Kasumi-1 (cell line): ENCODE results near the gene RPS6KA2.
"Not testable (repeated sequence)": the region's sequence is repeated elsewhere in the genome, so short reads cannot be mapped to it uniquely, and the experiment has no call there.

Experiments
- DNase-seq, 2 experiments: peaks; one replicate each; lab custom pipeline; 2025; lab: John Stamatoyannopoulos, UW

RPS6KA2 gene

GRCh38 chr6:166529586-166529985 is 97.5 kb downstream of the RPS6KA2 start:
- no peak for DNase-seq

GRCh38 chr6:166529058-166529457 is 98.0 kb downstream of the RPS6KA2 start:
- DNase-seq = not testable (repeated sequence)

DNA sequence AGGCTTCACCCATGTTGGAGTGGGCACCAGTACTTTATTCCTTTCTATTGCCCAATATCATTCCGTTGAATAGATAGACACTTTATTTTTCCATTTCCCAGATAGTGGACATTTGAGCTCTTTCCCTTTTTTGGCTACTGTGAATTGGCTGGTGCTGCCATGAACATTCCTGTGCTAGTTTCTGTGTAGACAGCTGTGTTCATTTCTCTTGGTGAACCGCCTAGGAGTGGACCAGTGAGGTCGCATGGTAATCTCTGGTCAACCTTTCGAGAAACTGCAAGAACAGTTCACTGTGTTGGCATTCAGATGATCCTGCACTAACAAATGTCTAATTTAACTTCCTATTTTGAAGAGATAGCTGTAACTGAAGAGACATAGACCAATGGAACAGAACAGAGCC is 99.2 kb downstream of the RPS6KA2 start:
- DNase-seq = no peak

DNA sequence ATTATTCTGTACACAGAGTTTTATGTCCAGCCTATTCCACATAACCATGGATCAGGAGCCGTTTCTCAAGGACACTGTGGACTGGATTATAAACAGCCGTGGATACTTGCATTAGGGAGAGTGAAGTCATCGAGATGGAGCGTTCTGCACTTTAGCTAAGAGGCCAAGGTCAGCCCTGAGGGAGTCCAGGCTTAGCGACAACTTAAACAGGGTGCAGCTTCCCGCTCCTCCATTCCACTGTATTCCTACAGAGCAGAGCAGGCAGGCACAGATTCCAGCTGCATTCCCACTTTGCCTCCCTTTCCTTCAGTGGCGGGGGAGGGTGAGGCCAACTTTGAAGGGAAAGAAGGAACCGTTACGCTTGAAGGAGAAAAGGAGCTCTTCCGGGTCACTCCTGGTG is 100.1 kb downstream of the RPS6KA2 start:
- DNase-seq = no peak

DNA sequence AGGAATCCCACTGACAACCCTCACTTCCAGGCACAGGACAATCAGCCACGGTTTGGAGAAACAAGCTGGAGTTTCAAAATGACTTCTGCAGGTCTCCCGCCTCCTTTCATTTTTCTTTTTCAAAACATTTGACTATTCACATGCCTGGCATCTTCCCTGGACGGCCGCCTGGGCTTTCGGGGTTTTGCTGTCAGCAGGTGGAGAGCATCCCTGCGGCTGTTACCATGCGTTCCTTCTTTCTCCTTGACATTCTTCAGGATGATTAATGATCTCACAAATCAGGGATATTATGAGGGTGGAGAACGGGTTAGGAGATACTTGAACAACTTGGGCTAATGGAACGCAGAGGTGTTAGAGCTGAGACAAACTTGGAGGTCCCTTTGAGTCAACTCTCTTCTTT is 101.5 kb downstream of the RPS6KA2 start:
- DNase-seq = no peak

- DNase-seq = no peak
Measured at GRCh38 chr6:166523782-166524559, 103.1 kb downstream of the RPS6KA2 start.

DNA sequence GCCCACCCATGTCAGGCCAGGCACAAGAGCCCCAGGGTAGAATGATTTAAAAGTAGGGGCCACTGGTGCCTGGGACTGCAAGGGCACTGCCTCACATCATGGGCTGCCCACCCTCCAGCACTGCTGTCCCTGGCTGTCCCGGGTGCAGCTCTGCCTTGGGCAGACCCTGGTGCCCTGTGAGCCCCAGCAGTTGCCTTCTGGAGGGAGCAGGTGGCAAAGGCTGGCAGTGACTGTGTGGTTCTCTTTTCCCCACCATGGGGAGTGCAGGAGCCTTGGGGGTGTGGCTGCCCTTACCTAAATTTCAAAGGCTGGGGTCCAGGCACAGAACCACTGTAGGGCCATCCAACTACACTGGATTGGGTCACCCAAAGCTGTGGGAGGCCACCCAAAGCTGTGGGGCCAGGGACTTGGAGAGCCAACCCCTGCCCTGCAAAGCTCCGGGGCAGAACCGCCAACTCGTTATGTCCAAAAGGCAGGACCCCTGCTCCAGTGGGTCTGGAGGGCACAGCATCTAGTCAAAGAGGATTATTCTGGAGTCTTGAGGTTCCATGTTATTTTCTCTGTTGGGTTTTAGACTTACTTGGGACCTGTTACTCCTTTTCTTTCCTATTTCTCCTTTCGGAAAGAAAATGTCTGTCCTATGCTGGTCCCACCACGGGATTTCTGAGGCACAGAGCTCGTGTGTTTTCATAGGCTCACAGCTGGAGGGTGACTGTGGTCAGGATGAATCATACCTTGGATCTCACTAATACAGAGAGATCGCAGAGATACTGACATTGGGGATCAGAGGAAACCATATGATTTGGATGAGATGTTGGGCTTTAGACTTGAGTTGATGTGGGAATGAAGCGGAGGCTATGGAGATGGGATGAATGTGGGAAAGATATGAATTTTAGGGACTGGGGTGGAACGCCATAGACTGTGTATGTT is 105.9 kb downstream of the RPS6KA2 start:
- no peak for DNase-seq

DNA sequence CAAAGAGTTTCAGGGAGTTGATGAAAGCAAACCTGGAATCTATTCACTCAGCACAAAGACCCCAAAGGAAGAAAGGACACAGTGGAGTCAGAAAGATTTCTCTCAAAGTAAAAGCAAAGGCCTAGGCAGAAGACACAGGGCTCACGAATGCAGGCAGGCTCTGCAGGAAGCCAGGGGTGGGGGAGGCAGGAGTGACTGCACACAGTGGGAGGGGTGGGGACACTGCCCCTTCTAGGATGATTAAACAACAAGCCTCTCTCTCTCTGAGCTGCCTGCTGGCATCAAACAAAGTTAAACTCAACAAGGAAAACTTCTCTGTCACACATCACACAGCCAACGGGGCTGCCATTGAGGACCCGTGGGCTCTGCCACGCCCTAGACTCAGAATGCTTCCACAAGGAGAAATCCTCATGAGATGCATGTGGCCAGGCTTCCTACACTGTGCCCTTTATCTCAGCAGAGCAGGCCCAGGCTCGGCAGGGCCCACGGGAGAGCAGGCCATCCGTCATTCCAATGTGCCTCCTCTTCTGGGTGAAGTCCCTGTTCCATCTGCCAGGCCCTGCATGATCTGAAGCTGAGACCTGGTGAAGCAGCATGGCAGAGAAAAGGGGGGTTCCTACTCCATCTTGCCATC is 110.7 kb downstream of the RPS6KA2 start:
- DNase-seq = no peak

GRCh38 chr6:166515072-166515810 is 111.8 kb downstream of the RPS6KA2 start:
- DNase-seq = no peak

DNA sequence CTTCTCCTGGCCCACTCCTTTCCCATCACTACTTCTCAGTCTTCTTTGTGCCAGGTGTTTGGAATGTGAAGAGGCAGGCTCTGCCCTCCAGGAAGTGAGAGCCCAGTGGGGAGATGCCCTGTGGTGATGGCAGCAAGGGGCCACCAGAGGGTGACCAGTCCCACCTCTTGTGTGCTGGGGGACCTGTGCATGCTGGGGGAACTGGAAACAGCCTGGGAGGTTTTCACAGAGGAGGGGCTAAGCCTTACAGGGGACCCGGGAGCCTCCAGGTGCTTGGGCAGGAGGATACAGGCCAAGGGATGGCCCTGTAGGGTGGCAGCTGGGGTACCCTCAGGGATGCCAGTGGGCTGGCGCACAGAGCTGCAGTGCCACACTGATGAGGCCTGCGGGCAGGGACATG is 112.9 kb downstream of the RPS6KA2 start:
- no peak for DNase-seq

- DNase-seq = no peak
Measured at GRCh38 chr6:166512567-166512966, 114.5 kb downstream of the RPS6KA2 start.

- DNase-seq = no peak
Measured at GRCh38 chr6:166511316-166511715, 115.7 kb downstream of the RPS6KA2 start.

DNA sequence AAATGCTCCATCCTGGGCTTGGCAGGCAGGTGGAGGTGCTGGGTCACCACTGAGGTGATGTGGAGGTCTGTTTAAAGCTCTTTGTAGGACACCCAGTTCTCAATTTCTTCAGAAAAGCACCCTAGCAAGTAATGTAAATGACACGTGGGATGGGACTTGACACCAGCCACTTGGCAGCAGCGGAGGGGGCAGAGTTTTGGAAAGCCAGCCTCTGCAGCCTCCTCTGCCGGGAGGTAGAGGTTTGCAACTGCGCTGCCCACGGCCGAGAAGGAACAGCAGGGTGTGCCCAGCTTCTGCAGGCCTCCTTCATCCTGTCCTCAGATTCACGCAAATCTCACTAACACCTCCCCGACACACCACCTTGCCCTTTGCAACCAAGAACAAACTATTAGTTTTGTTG is 117.9 kb downstream of the RPS6KA2 start:
- DNase-seq = no peak

DNA sequence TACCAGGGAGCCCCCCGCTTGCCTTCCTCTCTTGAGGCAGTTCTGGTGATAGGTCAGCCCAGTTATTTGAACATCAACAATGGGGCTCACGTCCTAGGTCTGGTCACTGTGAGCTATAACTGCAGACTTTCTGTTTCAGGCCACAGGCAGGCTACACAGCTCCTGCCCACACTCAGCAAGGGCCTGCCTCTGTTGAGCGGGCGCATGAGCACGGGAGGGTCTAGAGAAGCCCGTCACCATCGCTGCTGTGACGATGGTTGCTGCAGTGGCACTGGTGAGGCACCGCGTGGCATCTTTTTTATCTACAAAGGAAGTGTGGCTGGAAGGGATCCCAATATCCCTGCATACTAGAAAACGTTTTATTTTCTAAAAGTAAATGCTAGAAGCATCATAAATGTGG is 118.3 kb downstream of the RPS6KA2 start:
- no peak for DNase-seq

DNA sequence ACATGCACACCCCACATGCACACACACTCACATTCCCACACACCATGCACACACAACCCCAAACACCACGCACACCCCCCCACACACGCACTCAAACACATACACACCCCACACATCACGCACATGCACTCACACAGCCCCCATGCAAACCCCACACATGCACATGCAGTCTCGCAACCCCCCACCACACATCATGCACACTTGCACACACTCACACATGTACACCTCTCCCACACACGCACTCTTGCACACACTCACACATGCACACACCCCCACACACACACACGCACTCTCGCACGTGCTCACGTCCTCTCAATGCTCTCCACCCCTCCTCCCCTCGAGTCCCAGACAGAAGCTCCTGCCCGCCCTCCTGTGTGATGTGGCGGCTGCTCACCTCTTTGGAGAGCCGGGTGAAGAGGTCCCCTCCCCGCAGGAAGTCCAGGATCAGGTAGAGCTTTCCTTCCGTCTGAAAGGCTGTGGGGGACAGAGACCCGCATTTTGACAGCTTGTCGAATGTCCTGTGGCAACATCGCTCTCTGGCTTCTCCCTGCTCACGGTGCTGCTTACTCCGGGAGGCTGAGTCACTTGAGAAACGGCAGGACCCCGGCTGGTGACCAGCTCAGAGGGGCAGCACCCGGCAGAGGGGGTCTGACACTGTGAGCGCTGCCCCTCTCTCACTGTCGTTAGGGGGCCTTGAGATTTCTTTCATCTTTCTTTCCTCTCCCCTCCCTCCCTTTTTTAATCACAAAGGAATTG is 119.1 kb downstream of the RPS6KA2 start:
- no peak for DNase-seq

GRCh38 chr6:166507380-166507779 is 119.7 kb downstream of the RPS6KA2 start:
- DNase-seq = no peak

DNA sequence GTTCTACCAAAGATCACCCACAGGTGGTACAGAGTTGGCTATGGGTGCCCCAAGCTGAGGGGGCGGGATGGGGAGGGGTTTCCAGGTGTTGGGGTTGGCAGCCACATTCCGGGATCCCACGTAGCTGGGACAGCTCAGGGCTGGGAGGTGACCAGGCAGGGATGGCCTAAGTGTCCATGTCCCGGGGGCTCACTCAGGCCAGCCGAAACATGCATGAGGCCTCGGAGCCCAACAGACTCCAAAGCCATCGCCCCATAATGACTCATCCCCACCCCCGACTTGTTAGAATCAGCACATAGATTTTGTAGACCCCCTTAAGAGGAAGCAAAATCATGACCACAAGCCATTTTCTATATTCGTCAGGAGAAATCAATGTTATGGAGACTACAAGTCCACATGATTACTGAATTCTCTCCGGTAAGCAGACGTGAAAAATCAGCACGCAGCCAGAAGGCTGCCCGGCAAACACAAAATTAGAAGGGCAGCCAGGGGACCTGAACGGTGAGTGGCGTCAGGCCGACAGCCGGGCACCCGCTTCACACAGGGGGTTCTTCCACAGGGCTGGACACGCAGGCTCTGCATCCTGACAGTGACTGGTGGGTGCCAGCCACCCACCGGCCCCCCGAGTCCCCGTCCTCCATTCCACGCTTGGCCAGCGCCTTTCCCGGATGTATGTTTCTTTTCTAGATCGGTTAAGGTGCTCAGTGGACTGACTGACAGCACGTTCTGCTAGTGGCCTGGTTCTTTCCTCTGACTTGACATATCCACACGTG is 121.7 kb downstream of the RPS6KA2 start:
- no peak for DNase-seq

DNA sequence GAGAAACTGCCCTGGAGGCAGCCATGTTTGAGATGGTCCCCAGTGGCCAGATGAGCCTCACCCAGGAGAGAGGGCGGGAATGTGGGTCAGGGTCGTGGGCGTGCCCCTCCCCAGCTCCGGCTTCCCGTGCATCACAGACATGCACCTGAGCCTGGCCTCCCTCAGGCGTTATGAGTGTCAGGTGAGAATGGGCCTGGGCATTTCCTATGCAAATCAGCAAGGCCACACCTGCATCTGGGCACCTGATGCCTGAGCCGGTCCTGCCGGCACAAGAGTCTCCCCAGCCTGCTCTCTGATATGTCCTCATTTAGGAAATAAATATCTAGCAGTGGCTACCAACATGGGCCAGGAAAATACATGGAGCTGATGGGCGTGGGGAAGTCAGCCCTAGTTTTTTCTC is 123.0 kb downstream of the RPS6KA2 start:
- DNase-seq = no peak

DNA sequence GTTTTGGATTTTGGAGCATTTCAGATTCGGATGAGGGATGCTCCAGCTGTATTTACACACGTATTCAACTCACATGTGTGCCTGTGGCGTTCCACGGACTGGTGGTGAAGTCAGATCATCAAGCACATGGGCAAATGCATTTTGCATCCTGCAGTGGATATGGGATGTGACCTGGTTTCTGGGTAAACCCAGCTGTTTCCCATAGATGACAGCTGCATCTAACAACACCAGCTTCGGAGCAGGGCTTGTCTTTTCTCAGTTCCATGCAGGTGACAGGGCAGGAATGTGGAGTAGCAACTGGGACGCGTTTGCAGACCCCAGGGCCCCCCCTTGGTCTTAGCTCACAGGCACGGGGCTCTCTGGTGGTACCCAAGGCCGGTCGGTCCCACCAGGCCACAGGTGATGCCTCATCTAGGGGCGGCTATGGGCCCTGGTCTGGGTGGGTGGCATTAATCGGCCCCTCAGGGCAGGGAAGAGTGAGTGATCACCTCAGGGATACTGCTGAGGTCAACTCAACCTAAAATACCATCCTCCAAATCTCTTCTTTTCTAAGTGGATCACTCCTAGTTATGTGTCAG is 123.8 kb downstream of the RPS6KA2 start:
- DNase-seq = no peak

- DNase-seq = no peak
Measured at GRCh38 chr6:166502453-166502852, 124.6 kb downstream of the RPS6KA2 start.
